Activated naive CD8-positive, alpha-beta T cell treated with anti-CD3 and anti-CD28 coated beads for 36 hours (primary cell): Measurements from ENCODE around the gene DAP. TPM values are rescaled to one million over a fixed set of nuclear protein-coding genes. Genes with fewer than 3 reads are reported as not detected.

Source experiments
- DNase-seq: peaks from one replicate; pipeline ENCODE4 v3.0.0; 2021
- H3K27ac Mint-ChIP-seq: one replicate; pipeline ENCODE4 v1.8.0; 2022; ENCODE audit warnings: mild to moderate bottlenecking, moderate library complexity, mixed read lengths
- H3K27me3 Mint-ChIP-seq: one replicate; pipeline ENCODE4 v1.8.0; 2022; ENCODE audit warnings: mild to moderate bottlenecking, mixed read lengths
- H3K36me3 Mint-ChIP-seq: one replicate; pipeline ENCODE4 v1.8.0; 2021; ENCODE audit warnings: mild to moderate bottlenecking, mixed read lengths
- H3K4me1 Mint-ChIP-seq: one replicate; pipeline ENCODE4 v1.8.0; 2021; ENCODE audit warnings: mixed read lengths
- H3K4me3 Mint-ChIP-seq: one replicate; pipeline ENCODE4 v1.8.0; 2022; ENCODE audit warnings: mild to moderate bottlenecking, moderate library complexity, mixed read lengths
- H3K9me3 Mint-ChIP-seq: one replicate; pipeline ENCODE4 v1.8.0; 2022; ENCODE audit warnings: mixed read lengths
- total RNA-seq, 2 experiments: library from RNA; stranded (reverse); gene quantifications; one replicate each; pipeline ENCODE4 v1.2.3, GENCODE V29; 2021

DAP gene
- total RNA-seq, 2 experiments from 2014 or later = 53.2 to 53.4 TPM

DNA sequence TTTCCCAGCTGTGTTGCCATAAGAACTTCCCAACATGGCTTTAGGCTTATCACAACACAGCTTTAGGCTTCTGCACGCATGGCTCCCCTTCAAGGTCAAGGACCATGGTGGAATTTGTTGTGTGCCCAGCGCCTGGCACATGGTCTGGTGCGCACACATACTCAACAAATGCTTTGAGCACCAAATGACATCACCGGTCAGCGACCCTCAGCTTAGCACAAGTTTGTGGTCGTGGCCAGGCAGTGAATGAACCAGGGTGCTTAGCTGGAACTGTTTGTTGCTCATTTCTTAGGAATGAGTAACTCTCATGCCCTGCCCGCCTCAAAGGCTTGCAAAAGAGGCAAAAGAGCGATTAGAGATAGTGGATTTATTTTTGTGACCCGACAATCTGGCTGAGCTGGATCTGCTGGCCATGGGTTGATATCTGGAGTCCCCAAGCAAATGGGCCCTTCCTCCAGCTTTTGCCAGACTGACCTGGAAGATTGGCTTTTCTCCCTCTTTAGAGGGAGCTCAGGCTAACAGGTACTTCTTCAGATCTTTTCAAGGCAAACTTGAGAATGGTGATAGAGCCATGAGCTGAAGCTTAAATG lies 58.9 kb downstream of the DAP start:
- H3K27ac Mint-ChIP-seq = no peak overlapping the region
- no peaks in the 10 kb centered on the region for H3K9me3 Mint-ChIP-seq
- peaks cover 8% of the 10 kb centered on the region for H3K36me3 Mint-ChIP-seq
- H3K4me3 Mint-ChIP-seq = no peak overlapping the region
- H3K27me3 Mint-ChIP-seq = no peaks in the 10 kb centered on the region
- no peak for DNase-seq
- peaks cover 47% of the 10 kb centered on the region for H3K4me1 Mint-ChIP-seq

GRCh38 chr5:10701567-10702039 lies 59.4 kb downstream of the DAP start:
- Mint-ChIP-seq H3K27me3 (no peaks in the 10 kb centered on the region), H3K27ac (no peak overlapping the region), H3K36me3 (peaks cover 8% of the 10 kb centered on the region), H3K4me3 (no peak overlapping the region), H3K4me1 (peaks cover 52% of the 10 kb centered on the region), H3K9me3 (no peaks in the 10 kb centered on the region)
- DNase-seq = peak; percentile 24

GRCh38 chr5:10700516-10700915 lies 60.5 kb downstream of the DAP start:
- Mint-ChIP-seq H3K4me3 (no peak overlapping the region), H3K36me3 (peaks cover 5% of the 10 kb centered on the region), H3K9me3 (no peaks in the 10 kb centered on the region), H3K4me1 (peaks cover 52% of the 10 kb centered on the region), H3K27ac (no peak overlapping the region), H3K27me3 (no peaks in the 10 kb centered on the region)
- DNase-seq = no peak

- no peaks in the 10 kb centered on the region for H3K9me3 Mint-ChIP-seq
- no peaks in the 10 kb centered on the region for H3K27me3 Mint-ChIP-seq
- peak; percentile 10 for DNase-seq
- H3K36me3 Mint-ChIP-seq = peaks cover 2% of the 10 kb centered on the region
- H3K27ac Mint-ChIP-seq = peak overlapping the region; percentile 72
- H3K4me1 Mint-ChIP-seq = peaks cover 50% of the 10 kb centered on the region
- H3K4me3 Mint-ChIP-seq = no peak overlapping the region
Measured at GRCh38 chr5:10699987-10700386, 61.0 kb downstream of the DAP start.

- H3K4me3 Mint-ChIP-seq = no peak overlapping the region
- H3K27ac Mint-ChIP-seq = no peak overlapping the region
- H3K4me1 Mint-ChIP-seq = peaks cover 46% of the 10 kb centered on the region
- no peaks in the 10 kb centered on the region for H3K27me3 Mint-ChIP-seq
- peaks cover 2% of the 10 kb centered on the region for H3K36me3 Mint-ChIP-seq
- DNase-seq = no peak
- no peaks in the 10 kb centered on the region for H3K9me3 Mint-ChIP-seq
Measured at GRCh38 chr5:10699281-10699874, 61.7 kb downstream of the DAP start.

DNA sequence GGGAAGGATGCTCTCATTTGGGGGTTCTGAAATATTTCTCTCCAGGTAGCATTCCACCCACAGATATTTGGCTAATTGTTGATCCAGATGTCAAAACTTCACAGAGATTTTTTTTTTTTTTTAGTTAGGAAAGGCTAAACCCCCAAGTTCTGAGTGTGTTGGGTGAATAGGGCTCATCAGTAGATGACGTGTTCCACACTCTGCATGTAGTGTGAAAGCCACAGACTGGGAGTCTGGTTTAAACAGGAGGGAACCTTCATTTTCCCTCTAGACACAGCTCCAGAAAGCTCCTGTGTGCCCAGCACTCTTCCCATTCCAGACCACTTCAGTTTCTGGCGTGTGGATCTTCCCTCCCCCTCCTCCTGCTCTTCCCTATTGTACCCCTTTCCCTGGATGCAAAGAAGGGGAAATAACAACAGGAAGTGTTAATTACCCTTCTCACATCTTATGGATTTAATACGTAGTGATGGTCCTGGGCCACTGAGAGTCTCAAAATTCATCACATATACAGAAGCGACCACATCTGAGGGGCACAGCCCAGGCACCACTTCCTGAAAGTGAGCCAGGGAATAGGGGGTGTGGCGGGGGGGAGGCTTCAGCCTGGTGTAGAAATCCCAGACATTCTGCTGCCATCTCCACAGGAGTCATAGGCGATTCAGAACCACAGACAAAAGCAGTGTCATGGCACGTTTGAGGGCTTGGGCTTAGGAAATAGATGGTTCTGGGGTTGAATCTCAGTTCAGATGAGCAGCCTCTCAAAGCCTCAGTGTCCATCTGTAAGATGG lies 65.1 kb downstream of the DAP start:
- no peak for DNase-seq
- Mint-ChIP-seq H3K36me3 (peaks cover 5% of the 10 kb centered on the region), H3K27ac (no peak overlapping the region), H3K9me3 (no peaks in the 10 kb centered on the region), H3K4me3 (no peak overlapping the region), H3K4me1 (peaks cover 40% of the 10 kb centered on the region), H3K27me3 (no peaks in the 10 kb centered on the region)

GRCh38 chr5:10695055-10695649 lies 65.9 kb downstream of the DAP start:
- Mint-ChIP-seq H3K9me3 (no peaks in the 10 kb centered on the region), H3K36me3 (peaks cover 3% of the 10 kb centered on the region), H3K27ac (peak overlapping the region; percentile 43), H3K4me1 (peaks cover 38% of the 10 kb centered on the region), H3K27me3 (no peaks in the 10 kb centered on the region), H3K4me3 (no peak overlapping the region)
- DNase-seq = peak; percentile 14

DNA sequence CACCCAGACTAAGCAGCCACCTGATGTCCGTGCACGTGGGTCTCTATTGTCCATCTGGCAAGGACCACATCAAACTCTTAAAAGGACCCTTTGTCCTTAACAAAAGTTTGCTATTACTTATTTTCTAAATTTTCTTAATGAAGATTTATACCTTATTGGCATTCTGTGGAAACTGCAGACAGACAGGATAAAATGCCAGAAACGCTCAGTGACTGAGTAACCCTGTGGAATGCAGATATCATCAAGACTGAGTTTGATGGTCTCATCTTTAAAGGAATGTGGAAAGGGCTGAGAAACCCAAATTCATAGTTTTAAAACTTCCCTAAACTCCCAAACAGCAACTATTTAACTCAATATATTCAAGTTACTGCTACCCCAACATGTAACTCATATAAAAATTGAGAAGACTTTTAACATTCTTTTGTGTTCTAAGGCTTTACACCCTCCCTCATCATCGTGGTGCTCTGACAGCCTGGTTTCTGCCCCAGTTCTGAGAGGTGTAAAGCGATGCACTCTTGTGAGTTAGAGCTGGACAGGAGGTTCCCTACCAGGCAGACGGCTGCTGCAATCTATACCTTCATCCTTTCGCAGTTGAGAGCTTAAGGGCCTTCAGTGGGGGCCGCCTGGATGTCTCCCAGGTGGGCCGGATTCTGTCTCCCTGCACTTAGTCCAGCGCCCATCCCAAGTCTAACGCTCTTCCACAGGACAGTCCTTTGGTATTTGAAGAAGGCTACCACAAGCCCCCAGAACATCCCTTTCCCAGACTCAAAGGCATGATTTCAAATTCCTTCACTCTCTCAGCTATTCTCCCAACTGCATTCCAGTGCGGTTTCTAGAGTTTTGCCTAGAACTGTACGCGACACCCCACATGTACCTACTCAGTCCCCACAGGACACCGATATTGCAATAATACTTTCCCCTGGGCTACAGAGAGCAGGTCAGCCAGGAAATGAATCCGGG lies 68.9 kb downstream of the DAP start:
- no peak overlapping the region for H3K4me3 Mint-ChIP-seq
- peaks cover 19% of the 10 kb centered on the region for H3K4me1 Mint-ChIP-seq
- no peak for DNase-seq
- peaks cover 13% of the 10 kb centered on the region for H3K36me3 Mint-ChIP-seq
- no peaks in the 10 kb centered on the region for H3K9me3 Mint-ChIP-seq
- H3K27ac Mint-ChIP-seq = no peak overlapping the region
- no peaks in the 10 kb centered on the region for H3K27me3 Mint-ChIP-seq

DNA sequence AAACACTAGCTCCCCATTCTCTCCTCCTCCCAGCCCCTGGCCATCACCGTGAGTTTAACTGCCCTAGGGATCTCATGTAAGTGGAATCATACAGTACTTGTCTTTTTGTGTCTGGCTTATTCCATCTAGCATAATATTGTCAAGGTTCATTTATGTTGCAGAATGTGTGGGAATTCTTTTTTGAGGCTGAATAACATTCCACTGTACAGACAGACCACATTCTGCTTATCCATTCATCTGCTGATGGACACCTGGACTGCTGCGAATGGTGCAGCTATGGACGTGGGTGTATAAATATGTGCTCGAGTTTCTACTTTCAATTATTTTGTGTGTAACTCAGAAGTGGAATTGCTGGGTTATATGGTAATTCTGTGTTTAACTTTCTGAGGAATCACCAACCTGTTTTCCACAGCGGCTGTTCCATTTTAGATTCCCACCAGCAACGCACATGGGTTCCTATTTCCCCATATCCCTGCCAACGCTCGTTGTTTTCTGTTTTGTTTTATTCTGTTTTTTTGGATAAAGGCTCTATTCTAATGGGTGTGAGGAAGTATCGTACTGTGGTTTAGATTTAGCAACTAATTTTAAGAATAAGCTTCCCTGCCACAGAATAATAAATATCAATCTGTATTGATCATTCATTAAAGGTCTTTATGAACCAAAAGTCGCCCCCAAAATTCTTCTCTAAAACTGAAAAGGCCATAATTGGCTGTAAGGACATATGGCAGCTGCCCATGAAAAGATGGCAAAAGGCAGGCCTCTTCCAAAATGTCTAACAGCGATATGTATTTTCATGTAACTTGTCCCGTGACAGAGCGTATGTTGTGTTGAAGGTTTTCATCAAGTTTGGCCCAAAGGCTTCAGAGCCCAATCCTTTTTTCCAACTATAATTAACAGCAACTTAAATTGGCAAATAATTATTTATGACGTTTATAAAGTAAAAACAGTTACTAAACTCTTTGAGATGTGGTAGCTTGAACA lies 70.3 kb downstream of the DAP start:
- H3K36me3 Mint-ChIP-seq = peaks cover 16% of the 10 kb centered on the region
- H3K4me3 Mint-ChIP-seq = no peak overlapping the region
- no peak overlapping the region for H3K27ac Mint-ChIP-seq
- H3K27me3 Mint-ChIP-seq = no peaks in the 10 kb centered on the region
- no peaks in the 10 kb centered on the region for H3K9me3 Mint-ChIP-seq
- no peak for DNase-seq
- H3K4me1 Mint-ChIP-seq = peaks cover 7% of the 10 kb centered on the region

GRCh38 chr5:10689391-10690081 lies 71.5 kb downstream of the DAP start:
- peaks cover 16% of the 10 kb centered on the region for H3K36me3 Mint-ChIP-seq
- no peak overlapping the region for H3K4me3 Mint-ChIP-seq
- H3K9me3 Mint-ChIP-seq = no peaks in the 10 kb centered on the region
- H3K27me3 Mint-ChIP-seq = no peaks in the 10 kb centered on the region
- DNase-seq = peak; percentile 22
- no peak overlapping the region for H3K27ac Mint-ChIP-seq
- no peaks in the 10 kb centered on the region for H3K4me1 Mint-ChIP-seq

DNA sequence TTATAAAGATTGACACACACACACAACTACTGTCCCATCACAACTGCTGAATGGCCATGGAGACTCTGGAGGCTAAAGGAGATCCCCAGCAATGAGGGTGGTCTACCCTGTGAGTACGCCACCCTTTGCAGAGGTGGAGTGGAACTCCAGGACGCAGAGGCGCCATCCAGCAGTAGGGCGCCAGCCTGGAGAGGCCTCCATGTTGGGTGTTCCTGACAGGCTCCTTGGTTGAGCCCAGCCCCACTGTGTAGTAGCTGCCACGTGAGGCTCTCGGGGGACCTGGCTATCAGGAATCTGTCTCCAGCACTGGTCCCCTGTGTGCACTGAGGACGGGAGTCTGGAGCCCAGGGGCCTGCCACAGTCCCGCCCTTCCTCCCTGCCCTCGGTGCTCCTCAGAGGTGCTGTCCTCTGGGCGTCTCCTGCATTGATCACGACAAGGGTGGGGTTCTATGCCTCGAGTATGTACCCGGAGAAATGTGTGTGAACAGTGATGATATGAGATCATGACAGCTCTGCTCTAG lies 72.3 kb downstream of the DAP start:
- DNase-seq = no peak
- H3K4me3 Mint-ChIP-seq = no peak overlapping the region
- no peaks in the 10 kb centered on the region for H3K9me3 Mint-ChIP-seq
- no peak overlapping the region for H3K27ac Mint-ChIP-seq
- H3K4me1 Mint-ChIP-seq = no peaks in the 10 kb centered on the region
- no peaks in the 10 kb centered on the region for H3K27me3 Mint-ChIP-seq
- H3K36me3 Mint-ChIP-seq = peaks cover 16% of the 10 kb centered on the region

- no peaks in the 10 kb centered on the region for H3K4me1 Mint-ChIP-seq
- H3K9me3 Mint-ChIP-seq = no peaks in the 10 kb centered on the region
- H3K27me3 Mint-ChIP-seq = no peaks in the 10 kb centered on the region
- peaks cover 17% of the 10 kb centered on the region for H3K36me3 Mint-ChIP-seq
- DNase-seq = no peak
- H3K4me3 Mint-ChIP-seq = no peak overlapping the region
- no peak overlapping the region for H3K27ac Mint-ChIP-seq
Measured at GRCh38 chr5:10686890-10687289, 74.1 kb downstream of the DAP start.

- peaks cover 26% of the 10 kb centered on the region for H3K36me3 Mint-ChIP-seq
- no peaks in the 10 kb centered on the region for H3K9me3 Mint-ChIP-seq
- H3K27me3 Mint-ChIP-seq = no peaks in the 10 kb centered on the region
- H3K4me1 Mint-ChIP-seq = no peaks in the 10 kb centered on the region
- DNase-seq = no peak
- H3K4me3 Mint-ChIP-seq = no peak overlapping the region
- no peak overlapping the region for H3K27ac Mint-ChIP-seq
Measured at GRCh38 chr5:10685115-10685521, 75.9 kb downstream of the DAP start.
